GM18907 (cell line): ENCODE data around the gene REM2.
A peak's percentile ranks its signal among the peaks of the same experiment; 100 is the strongest.
"Not testable (repeated sequence)": the region's sequence is repeated elsewhere in the genome, so short reads cannot be mapped to it uniquely, and the experiment has no call there.

Experiments
- ATAC-seq: cut with Tn5 transposase; IDR thresholded peaks from one replicate; pipeline ENCODE4 v1.9.1; 2021; ENCODE audit warnings: mild to moderate bottlenecking, moderate library complexity; ENCODE audit not compliant: unreplicated experiment

REM2 gene

GRCh38 chr14:22896356-22896755 is 13.3 kb downstream of the REM2 start:
- no peak for ATAC-seq

GRCh38 chr14:22896760-22897159 is 13.7 kb downstream of the REM2 start:
- ATAC-seq: no peak

GRCh38 chr14:22897357-22897756 is 14.3 kb downstream of the REM2 start:
- no peak for ATAC-seq

- ATAC-seq: no peak
Observed at GRCh38 chr14:22898302-22899090, 15.5 kb downstream of the REM2 start.

GRCh38 chr14:22900081-22900799 is 17.2 kb downstream of the REM2 start:
- peak; percentile 61 for ATAC-seq

- no peak for ATAC-seq
Observed at GRCh38 chr14:22901799-22902198, 18.8 kb downstream of the REM2 start.

GRCh38 chr14:22903742-22904087 is 20.7 kb downstream of the REM2 start:
- no peak for ATAC-seq

- no peak for ATAC-seq
Observed at GRCh38 chr14:22905627-22906026, 22.6 kb downstream of the REM2 start.

- no peak for ATAC-seq
Observed at GRCh38 chr14:22906073-22906472, 23.1 kb downstream of the REM2 start.

- ATAC-seq: no peak
Observed at GRCh38 chr14:22907429-22907828, 24.4 kb downstream of the REM2 start.

GRCh38 chr14:22908601-22909000 is 25.6 kb downstream of the REM2 start:
- ATAC-seq: no peak

GRCh38 chr14:22910916-22911315 is 27.9 kb downstream of the REM2 start:
- no peak for ATAC-seq

- ATAC-seq: not testable (repeated sequence)
Observed at GRCh38 chr14:22914836-22915235, 31.8 kb downstream of the REM2 start.

GRCh38 chr14:22915886-22916521 is 33.0 kb downstream of the REM2 start:
- no peak for ATAC-seq

- ATAC-seq: peak; percentile 91
Observed at GRCh38 chr14:22918804-22919600, 36.0 kb downstream of the REM2 start, which contains the start of gene RBM23. RBM23 (minus strand) TSS chr14:22919149.

GRCh38 chr14:22919601-22919921 is 36.5 kb downstream of the REM2 start:
- ATAC-seq: no peak

GRCh38 chr14:22920697-22921096 is 37.7 kb downstream of the REM2 start:
- no peak for ATAC-seq

GRCh38 chr14:22922294-22922693 is 39.3 kb downstream of the REM2 start:
- no peak for ATAC-seq

- ATAC-seq: no peak
Observed at GRCh38 chr14:22923746-22924145, 40.7 kb downstream of the REM2 start.

GRCh38 chr14:22925513-22925912 is 42.5 kb downstream of the REM2 start:
- no peak for ATAC-seq

GRCh38 chr14:22926316-22926715 is 43.3 kb downstream of the REM2 start:
- no peak for ATAC-seq
